Body of pancreas (tissue), 4 donors: ENCODE data around the gene CRYAA.

Source experiments
- CTCF ChIP-seq, 7 experiments: fragments of 450-650 bp in 4 of 7; fragments of 200-600 bp in 3 of 7; sonication (generic) in 3 of 7; IDR thresholded peaks; one replicate each; pipeline ENCODE4 v1.5.1; 2016 to 2019; ENCODE audit warnings: antibody characterized with exemption in 7 of 7
- POLR2A ChIP-seq, 3 donors: fragments of 450-650 bp; IDR thresholded peaks; one replicate each; pipeline ENCODE4 v1.6.1; 2016; ENCODE audit warnings: antibody characterized with exemption in 3 of 3, mild to moderate bottlenecking in 2 of 3

GRCh38 chr21:43195121-43196021 is 26.6 kb downstream of the CRYAA start:
- TF ChIP-seq CTCF (IDR thresholded peaks at IDR 0.05) (no peak), POLR2A (IDR thresholded peaks at IDR 0.05) (no peak)
